Small intestine (tissue), 7 donors: ENCODE data around the gene RCSD1. TPM values are rescaled to one million over a fixed set of nuclear protein-coding genes. Genes with fewer than 3 reads are reported as not detected.

Source experiments
- DNase-seq, 2 donors: peaks; one replicate each; pipeline versions ENCODE4 v3.0.0 to v3.0.0-alpha.2; 2013
- FAIRE-seq: peaks from 2 replicates; lab custom pipeline; 2012; peaks lifted over from hg19 to GRCh38; lab: Jason Lieb, UNC
- H3K27ac ChIP-seq, 3 donors: one replicate each; pipeline ENCODE4 v1.5.1; 2013; ENCODE audit warnings: low read length in 2 of 3, mild to moderate bottlenecking in 2 of 3, control low read depth in 1 of 3, inconsistent platforms in 1 of 3, low read depth in 1 of 3, moderate library complexity in 1 of 3
- H3K27me3 ChIP-seq, 3 donors: one replicate each; pipeline ENCODE4 v1.6.1; 2013; ENCODE audit warnings: low read length in 3 of 3, inconsistent platforms in 1 of 3; ENCODE audit not compliant: control insufficient read depth in 3 of 3, insufficient read depth in 3 of 3
- H3K36me3 ChIP-seq, 3 donors: one replicate each; pipeline ENCODE4 v1.6.1; 2013; ENCODE audit warnings: low read length in 3 of 3, inconsistent platforms in 1 of 3, low read depth in 1 of 3, mild to moderate bottlenecking in 1 of 3, moderate library complexity in 1 of 3; ENCODE audit not compliant: control insufficient read depth in 3 of 3, insufficient read depth in 2 of 3
- H3K4me1 ChIP-seq, 3 donors: one replicate each; pipeline ENCODE4 v1.6.1; 2013; ENCODE audit warnings: low read length in 2 of 3, inconsistent platforms in 1 of 3, low read depth in 1 of 3, mild to moderate bottlenecking in 1 of 3, moderate library complexity in 1 of 3; ENCODE audit not compliant: control insufficient read depth in 3 of 3, insufficient read depth in 2 of 3
- H3K4me3 ChIP-seq, 3 donors: one replicate each; pipeline ENCODE4 v1.5.1; 2013; ENCODE audit warnings: low read length in 3 of 3, control low read depth in 1 of 3, inconsistent platforms in 1 of 3, low read depth in 1 of 3, mild to moderate bottlenecking in 1 of 3, moderate library complexity in 1 of 3
- H3K9me3 ChIP-seq, 2 donors: one replicate each; pipeline ENCODE4 v1.6.1; 2013; ENCODE audit warnings: low read depth in 1 of 2, low read length in 1 of 2; ENCODE audit not compliant: control insufficient read depth in 2 of 2, insufficient read depth in 1 of 2
- WGBS, 3 donors: extraction: QIAGEN DNeasy Blood & Tissue Kit; methylation state at CpG; one replicate each; pipeline ENCODE4 v1.1.7; 2013; 5-methylcytosine and 5-hydroxymethylcytosine counted together
- polyA plus RNA-seq, 4 donors: library from polyadenylated mRNA; stranded (reverse) in 3 of 4; unstranded in 1 of 4; fragments of 200-250 nt in 3 of 4; fragments of 120-200 nt in 1 of 4; gene quantifications; one replicate each; pipeline versions ENCODE4 v1.2.1 to v1.2.3, GENCODE V29; 2013
- donor health status: healthy with polysubstance abuse.
- donor health status: control.
- donor health status: control.
- donor health status: Bipolar disorder and iron deficiency.
- donor health status: healthy.

Gene RCSD1
- polyA plus RNA-seq, 4 donors, result 2.0 to 14.1 (median 8.0) TPM

- no peak overlapping the region for H3K27ac ChIP-seq
- no peak overlapping the region for H3K4me3 ChIP-seq
- peaks cover 0 to 2% (median 0%) of the 10 kb centered on the region in 3 donors for H3K4me1 ChIP-seq
- 88 to 96% (median 95%) methylated on average over 10 of the region's 10 CpGs for WGBS, 3 donors
- H3K36me3 ChIP-seq, result no peaks in the 10 kb centered on the region
- no peaks in the 10 kb centered on the region for H3K9me3 ChIP-seq
- FAIRE-seq, result no peak
- DNase-seq, result no peak
- H3K27me3 ChIP-seq, result no peaks in the 10 kb centered on the region
Observed at GRCh38 chr1:167678422-167678821, 48.4 kb downstream of the RCSD1 start.

GRCh38 chr1:167678838-167679237 is 48.8 kb downstream of the RCSD1 start:
- H3K27ac ChIP-seq, result no peak overlapping the region
- FAIRE-seq (no peak), DNase-seq (no peak)
- no peaks in the 10 kb centered on the region for H3K9me3 ChIP-seq
- H3K36me3 ChIP-seq, result no peaks in the 10 kb centered on the region
- no peaks in the 10 kb centered on the region for H3K27me3 ChIP-seq
- peaks cover 0 to 2% (median 0%) of the 10 kb centered on the region in 3 donors for H3K4me1 ChIP-seq
- 97 to 98% (median 97%) methylated on average over 3 of the region's 3 CpGs for WGBS, 3 donors
- H3K4me3 ChIP-seq, result no peak overlapping the region

- H3K27me3 ChIP-seq, result no peaks in the 10 kb centered on the region
- H3K27ac ChIP-seq, result peak overlapping the region in 1 of 3 donors; percentile 7
- no peaks in the 10 kb centered on the region for H3K9me3 ChIP-seq
- no peaks in the 10 kb centered on the region for H3K36me3 ChIP-seq
- 87 to 95% (median 94%) methylated on average over 6 of the region's 6 CpGs for WGBS, 3 donors
- H3K4me1 ChIP-seq, result peaks cover 0 to 2% (median 0%) of the 10 kb centered on the region in 3 donors
- DNase-seq (no peak), FAIRE-seq (no peak)
- no peak overlapping the region for H3K4me3 ChIP-seq
Observed at GRCh38 chr1:167679714-167680113, 49.7 kb downstream of the RCSD1 start.

- Histone ChIP-seq H3K27me3 (no peaks in the 10 kb centered on the region), H3K36me3 (no peaks in the 10 kb centered on the region), H3K4me1 (peaks cover 0 to under 1% (median 0%) of the 10 kb centered on the region in 3 donors), H3K4me3 (no peak overlapping the region), H3K27ac (no peak overlapping the region), H3K9me3 (no peaks in the 10 kb centered on the region)
- 65 to 92% (median 82%) methylated on average over 3 of the region's 3 CpGs for WGBS, 3 donors
- FAIRE-seq, result no peak
- no peak for DNase-seq
Observed at GRCh38 chr1:167681024-167681423, 51.0 kb downstream of the RCSD1 start.

DNA sequence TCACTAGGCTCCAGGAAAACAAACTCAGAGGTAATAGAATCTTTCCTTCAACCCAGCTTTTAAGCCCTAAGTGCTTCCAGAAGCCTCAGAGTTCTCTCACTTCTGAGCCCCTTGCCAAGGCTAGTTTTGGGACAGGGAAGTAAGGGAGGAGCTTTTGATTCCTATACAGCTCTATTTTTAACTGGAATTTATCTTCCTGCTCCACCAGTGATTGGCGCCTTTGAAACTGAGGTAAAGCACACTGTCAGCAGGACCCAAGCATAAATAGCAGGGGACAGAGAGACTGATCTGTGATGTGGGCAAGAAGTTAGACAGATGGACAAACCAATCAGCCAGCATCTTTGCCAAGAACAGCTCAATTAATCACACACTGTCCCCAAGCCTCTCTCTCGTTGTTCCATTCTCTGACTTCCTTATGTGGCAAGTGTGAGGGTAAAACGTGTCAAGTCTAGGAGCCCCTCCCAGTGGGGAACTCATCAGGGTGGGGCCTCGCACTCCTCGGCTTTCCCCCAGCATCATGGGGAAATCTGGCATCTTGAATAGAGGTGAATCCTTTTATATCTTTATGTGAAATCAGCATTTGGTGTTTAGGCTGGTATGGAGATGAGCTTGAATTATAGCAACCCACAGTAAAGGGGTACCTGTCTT is 51.5 kb downstream of the RCSD1 start:
- Histone ChIP-seq H3K4me3 (no peak overlapping the region), H3K4me1 (no peaks in the 10 kb centered on the region), H3K27ac (no peak overlapping the region), H3K9me3 (no peaks in the 10 kb centered on the region), H3K36me3 (no peaks in the 10 kb centered on the region), H3K27me3 (no peaks in the 10 kb centered on the region)
- no peak for DNase-seq
- no peak for FAIRE-seq
- 57 to 69% (median 62%) methylated on average over 5 of the region's 5 CpGs for WGBS, 3 donors

DNA sequence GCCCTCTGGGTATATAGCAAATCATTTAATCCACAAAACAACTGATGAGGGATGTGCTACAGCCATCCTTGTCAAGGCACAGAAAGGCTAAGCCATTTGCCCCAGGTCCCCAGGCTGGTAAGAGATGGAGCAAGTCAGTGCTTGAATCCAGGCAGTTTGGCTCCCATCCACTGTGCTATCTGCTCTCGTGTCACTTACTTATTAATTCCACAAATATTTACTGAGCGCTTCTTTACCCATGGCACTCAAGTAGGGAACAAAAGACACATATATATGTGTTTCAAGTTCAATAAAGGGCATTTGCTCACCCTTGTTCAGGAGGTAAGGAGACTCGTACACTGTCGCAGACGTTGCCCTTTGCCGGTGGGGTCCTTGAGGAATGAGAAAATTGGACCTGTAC is 53.2 kb downstream of the RCSD1 start:
- Histone ChIP-seq H3K27me3 (no peaks in the 10 kb centered on the region), H3K4me3 (no peak overlapping the region), H3K27ac (no peak overlapping the region), H3K9me3 (no peaks in the 10 kb centered on the region), H3K4me1 (no peaks in the 10 kb centered on the region), H3K36me3 (no peaks in the 10 kb centered on the region)
- FAIRE-seq (no peak), DNase-seq (no peak)
- 70 to 80% (median 71%) methylated on average over 6 of the region's 6 CpGs for WGBS, 3 donors

GRCh38 chr1:167683641-167684502 is 53.8 kb downstream of the RCSD1 start:
- DNase-seq (no peak), FAIRE-seq (no peak)
- H3K27me3 ChIP-seq, result no peaks in the 10 kb centered on the region
- H3K27ac ChIP-seq, result peak overlapping the region in 1 of 3 donors; percentile 66
- H3K36me3 ChIP-seq, result no peaks in the 10 kb centered on the region
- 72 to 83% (median 81%) methylated on average over 15 of the region's 15 CpGs for WGBS, 3 donors
- H3K4me3 ChIP-seq, result no peak overlapping the region
- no peaks in the 10 kb centered on the region for H3K4me1 ChIP-seq
- H3K9me3 ChIP-seq, result no peaks in the 10 kb centered on the region

- no peaks in the 10 kb centered on the region for H3K36me3 ChIP-seq
- H3K27ac ChIP-seq, result no peak overlapping the region
- no peak overlapping the region for H3K4me3 ChIP-seq
- no peak for FAIRE-seq
- no peaks in the 10 kb centered on the region for H3K9me3 ChIP-seq
- no peaks in the 10 kb centered on the region for H3K27me3 ChIP-seq
- 48 to 61% (median 52%) methylated on average over 5 of the region's 5 CpGs for WGBS, 3 donors
- no peak for DNase-seq
- H3K4me1 ChIP-seq, result no peaks in the 10 kb centered on the region
Observed at GRCh38 chr1:167685844-167686243, 55.8 kb downstream of the RCSD1 start.
